Ovary (tissue), 3 donors: ENCODE data around the gene ZDHHC19.

Source experiments
- POLR2A ChIP-seq: fragments of 450-650 bp; IDR thresholded peaks from one replicate; pipeline ENCODE4 v1.6.1; 2017; ENCODE audit warnings: antibody characterized with exemption, mild to moderate bottlenecking, moderate library complexity
- TF ChIP-seq, protein P1 (sequence below), 3 donors: fragments of 450-650 bp in 2 of 3; fragments of 200-600 bp in 1 of 3; IDR thresholded peaks; one replicate each; pipeline versions ENCODE4 v1.5.1 to v1.8.0; 2016 to 2022; ENCODE audit warnings: antibody characterized with exemption in 3 of 3, mild to moderate bottlenecking in 1 of 3
- donor health status: DM: no; HTN: no; CAD: no.

DNA sequence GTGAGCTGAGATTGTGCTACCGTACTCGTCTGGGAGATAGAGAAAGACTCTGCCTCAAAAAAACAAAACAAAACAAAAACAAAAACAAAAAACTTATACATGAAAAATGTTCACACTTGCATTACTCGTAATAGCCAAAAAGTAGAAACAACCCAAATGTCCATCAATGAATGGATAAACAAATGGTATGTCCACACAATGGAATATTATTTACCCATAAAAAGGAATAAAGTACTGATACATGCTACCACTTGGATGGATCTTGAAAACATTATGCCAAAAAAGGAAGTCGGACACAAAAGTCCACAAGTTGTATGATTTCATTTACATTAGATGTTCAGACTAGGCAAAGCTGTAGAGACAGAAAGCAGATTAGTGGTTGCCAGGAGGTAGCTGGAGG lies 49.6 kb upstream of the ZDHHC19 start:
- no peak for TF ChIP-seq POLR2A
- TF ChIP-seq, protein P1, sequence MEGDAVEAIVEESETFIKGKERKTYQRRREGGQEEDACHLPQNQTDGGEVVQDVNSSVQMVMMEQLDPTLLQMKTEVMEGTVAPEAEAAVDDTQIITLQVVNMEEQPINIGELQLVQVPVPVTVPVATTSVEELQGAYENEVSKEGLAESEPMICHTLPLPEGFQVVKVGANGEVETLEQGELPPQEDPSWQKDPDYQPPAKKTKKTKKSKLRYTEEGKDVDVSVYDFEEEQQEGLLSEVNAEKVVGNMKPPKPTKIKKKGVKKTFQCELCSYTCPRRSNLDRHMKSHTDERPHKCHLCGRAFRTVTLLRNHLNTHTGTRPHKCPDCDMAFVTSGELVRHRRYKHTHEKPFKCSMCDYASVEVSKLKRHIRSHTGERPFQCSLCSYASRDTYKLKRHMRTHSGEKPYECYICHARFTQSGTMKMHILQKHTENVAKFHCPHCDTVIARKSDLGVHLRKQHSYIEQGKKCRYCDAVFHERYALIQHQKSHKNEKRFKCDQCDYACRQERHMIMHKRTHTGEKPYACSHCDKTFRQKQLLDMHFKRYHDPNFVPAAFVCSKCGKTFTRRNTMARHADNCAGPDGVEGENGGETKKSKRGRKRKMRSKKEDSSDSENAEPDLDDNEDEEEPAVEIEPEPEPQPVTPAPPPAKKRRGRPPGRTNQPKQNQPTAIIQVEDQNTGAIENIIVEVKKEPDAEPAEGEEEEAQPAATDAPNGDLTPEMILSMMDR (IDR thresholded peaks at IDR 0.05): no peak
